Muscle of leg (tissue), 11 donors: ENCODE measurements around the gene HSPA12A. TPM values are rescaled to one million over a fixed set of nuclear protein-coding genes. Genes with fewer than 3 reads are reported as not detected.

ENCODE experiments used
- DNase-seq: peaks from one replicate; pipeline ENCODE4 v3.0.0; 2013
- H3K27ac ChIP-seq: one replicate; pipeline ENCODE4 v1.5.1; 2013; ENCODE audit warnings: mild to moderate bottlenecking, low read length, control low read depth
- H3K27me3 ChIP-seq: one replicate; pipeline ENCODE4 v1.6.1; 2013; ENCODE audit warnings: low read length; ENCODE audit not compliant: control insufficient read depth, insufficient read depth
- H3K36me3 ChIP-seq: one replicate; pipeline ENCODE4 v1.6.1; 2013; ENCODE audit warnings: low read length; ENCODE audit not compliant: control insufficient read depth, insufficient read depth
- H3K4me1 ChIP-seq: one replicate; pipeline ENCODE4 v1.6.1; 2013; ENCODE audit warnings: low read length; ENCODE audit not compliant: control insufficient read depth, insufficient read depth
- H3K4me3 ChIP-seq: one replicate; pipeline ENCODE4 v1.5.1; 2013; ENCODE audit warnings: low read length, control low read depth
- H3K9me3 ChIP-seq: replicated peaks from 2 replicates; pipeline ENCODE4 v1.6.1; 2013; ENCODE audit warnings: low read depth, low read length; ENCODE audit not compliant: control insufficient read depth
- WGBS: methylation state at CpG from one replicate; pipeline ENCODE4 v1.1.5; 2013; ENCODE audit warnings: missing lambda C conversion rate; ENCODE audit not compliant: insufficient coverage; 5-methylcytosine and 5-hydroxymethylcytosine counted together
- polyA plus RNA-seq, 8 donors: library from polyadenylated mRNA; unstranded; fragments of 120-200 nt; gene quantifications; one replicate each; pipeline versions ENCODE4 v1.2.1 to v1.2.3, GENCODE V29; 2013; ENCODE audit warnings: inconsistent platforms in 1 of 8, low replicate concordance in 1 of 8; ENCODE audit not compliant: insufficient read length in 8 of 8, insufficient read depth in 1 of 8
- total RNA-seq: library from RNA; stranded (reverse); fragments of 120-200 nt; gene quantifications from one replicate; pipeline ENCODE4 v1.2.4, GENCODE V29; 2013

Gene HSPA12A
- total and polyA plus RNA-seq, 9 donors = 5.5 to 10.8 (median 7.4) TPM

- 91% methylated on average over 7 of the region's 9 CpGs for WGBS
- Histone ChIP-seq H3K27me3 (no peaks in the 10 kb centered on the region), H3K36me3 (no peaks in the 10 kb centered on the region), H3K4me1 (peaks cover 8% of the 10 kb centered on the region), H3K9me3 (no peaks in the 10 kb centered on the region), H3K27ac (no peak overlapping the region), H3K4me3 (no peak overlapping the region)
- no peak for DNase-seq
These were observed 36.1 kb downstream of the HSPA12A start for GRCh38 chr10:116706281-116706680.

- no peaks in the 10 kb centered on the region for H3K36me3 ChIP-seq
- no peak overlapping the region for H3K4me3 ChIP-seq
- 87% methylated on average over 7 of the region's 7 CpGs for WGBS
- no peak for DNase-seq
- no peak overlapping the region for H3K27ac ChIP-seq
- H3K9me3 ChIP-seq = no peaks in the 10 kb centered on the region
- H3K27me3 ChIP-seq = no peaks in the 10 kb centered on the region
- peaks cover 8% of the 10 kb centered on the region for H3K4me1 ChIP-seq
These were observed 36.9 kb downstream of the HSPA12A start for GRCh38 chr10:116705498-116705897.

GRCh38 chr10:116704926-116705325, 37.4 kb downstream of the HSPA12A start:
- no peak overlapping the region for H3K27ac ChIP-seq
- peaks cover 8% of the 10 kb centered on the region for H3K4me1 ChIP-seq
- whole genome bisulfite sequencing = 76% methylated on average over 9 of the region's 11 CpGs
- H3K9me3 ChIP-seq = no peaks in the 10 kb centered on the region
- no peaks in the 10 kb centered on the region for H3K36me3 ChIP-seq
- H3K4me3 ChIP-seq = no peak overlapping the region
- DNase-seq = no peak
- no peaks in the 10 kb centered on the region for H3K27me3 ChIP-seq

GRCh38 chr10:116702165-116702564, 40.2 kb downstream of the HSPA12A start:
- WGBS = 90% methylated on average over 9 of the region's 9 CpGs

GRCh38 chr10:116699471-116700150, 42.8 kb downstream of the HSPA12A start:
- no peak for DNase-seq

More at GRCh38 chr10:116702165-116702564, 40.2 kb downstream of the HSPA12A start:
- H3K4me1 ChIP-seq = peaks cover 2% of the 10 kb centered on the region
- no peaks in the 10 kb centered on the region for H3K36me3 ChIP-seq
- H3K9me3 ChIP-seq = no peaks in the 10 kb centered on the region
- no peak overlapping the region for H3K4me3 ChIP-seq
- no peaks in the 10 kb centered on the region for H3K27me3 ChIP-seq
- no peak overlapping the region for H3K27ac ChIP-seq
- no peak for DNase-seq

GRCh38 chr10:116699049-116699448, 43.3 kb downstream of the HSPA12A start:
- Histone ChIP-seq H3K4me3 (no peak overlapping the region), H3K4me1 (peaks cover 2% of the 10 kb centered on the region), H3K9me3 (no peaks in the 10 kb centered on the region), H3K27me3 (peaks cover 2% of the 10 kb centered on the region), H3K27ac (no peak overlapping the region), H3K36me3 (no peaks in the 10 kb centered on the region)
- no peak for DNase-seq
- WGBS = 89% methylated on average over 5 of the region's 9 CpGs

More at GRCh38 chr10:116699471-116700150, 42.8 kb downstream of the HSPA12A start:
- peaks cover 2% of the 10 kb centered on the region for H3K27me3 ChIP-seq
- no peak overlapping the region for H3K27ac ChIP-seq
- peaks cover 2% of the 10 kb centered on the region for H3K4me1 ChIP-seq
- 75% methylated on average over 2 of the region's 5 CpGs for WGBS
- H3K36me3 ChIP-seq = no peaks in the 10 kb centered on the region
- H3K4me3 ChIP-seq = no peak overlapping the region
- H3K9me3 ChIP-seq = no peaks in the 10 kb centered on the region

GRCh38 chr10:116698364-116698763, 44.0 kb downstream of the HSPA12A start:
- DNase-seq = no peak
- H3K9me3 ChIP-seq = no peaks in the 10 kb centered on the region
- peaks cover 2% of the 10 kb centered on the region for H3K4me1 ChIP-seq
- H3K27ac ChIP-seq = no peak overlapping the region
- H3K27me3 ChIP-seq = peaks cover 2% of the 10 kb centered on the region
- no peak overlapping the region for H3K4me3 ChIP-seq
- no peaks in the 10 kb centered on the region for H3K36me3 ChIP-seq
- WGBS = 91% methylated on average over 8 of the region's 9 CpGs

GRCh38 chr10:116697816-116698215, 44.5 kb downstream of the HSPA12A start:
- Histone ChIP-seq H3K4me1 (peaks cover 2% of the 10 kb centered on the region), H3K36me3 (no peaks in the 10 kb centered on the region), H3K27ac (no peak overlapping the region), H3K4me3 (no peak overlapping the region), H3K27me3 (peaks cover 2% of the 10 kb centered on the region), H3K9me3 (no peaks in the 10 kb centered on the region)
- WGBS = 40% methylated on average over 1 of the region's 7 CpGs
- DNase-seq = no peak

GRCh38 chr10:116696919-116697318, 45.4 kb downstream of the HSPA12A start:
- Histone ChIP-seq H3K36me3 (no peaks in the 10 kb centered on the region), H3K4me3 (no peak overlapping the region), H3K27ac (no peak overlapping the region), H3K4me1 (peaks cover 8% of the 10 kb centered on the region), H3K27me3 (peaks cover 2% of the 10 kb centered on the region), H3K9me3 (no peaks in the 10 kb centered on the region)
- 100% methylated on average over 1 of the region's 1 CpG for WGBS
- no peak for DNase-seq

GRCh38 chr10:116694927-116695268, 47.5 kb downstream of the HSPA12A start:
- no peak for DNase-seq
- 68% methylated on average over 3 of the region's 3 CpGs for WGBS
- Histone ChIP-seq H3K27me3 (peaks cover 2% of the 10 kb centered on the region), H3K9me3 (no peaks in the 10 kb centered on the region), H3K27ac (no peak overlapping the region), H3K36me3 (no peaks in the 10 kb centered on the region), H3K4me1 (peaks cover 28% of the 10 kb centered on the region), H3K4me3 (no peak overlapping the region)
